GM04503 (cell line): ENCODE results near the gene OGFRL1.
"Not testable (repeated sequence)": the region's sequence is repeated elsewhere in the genome, so short reads cannot be mapped to it uniquely, and the experiment has no call there.

Experiments
- DNase-seq: peaks from one replicate; pipeline ENCODE4 v3.0.0-alpha.2; 2012; ENCODE audit warnings: low read depth

OGFRL1 gene

DNA sequence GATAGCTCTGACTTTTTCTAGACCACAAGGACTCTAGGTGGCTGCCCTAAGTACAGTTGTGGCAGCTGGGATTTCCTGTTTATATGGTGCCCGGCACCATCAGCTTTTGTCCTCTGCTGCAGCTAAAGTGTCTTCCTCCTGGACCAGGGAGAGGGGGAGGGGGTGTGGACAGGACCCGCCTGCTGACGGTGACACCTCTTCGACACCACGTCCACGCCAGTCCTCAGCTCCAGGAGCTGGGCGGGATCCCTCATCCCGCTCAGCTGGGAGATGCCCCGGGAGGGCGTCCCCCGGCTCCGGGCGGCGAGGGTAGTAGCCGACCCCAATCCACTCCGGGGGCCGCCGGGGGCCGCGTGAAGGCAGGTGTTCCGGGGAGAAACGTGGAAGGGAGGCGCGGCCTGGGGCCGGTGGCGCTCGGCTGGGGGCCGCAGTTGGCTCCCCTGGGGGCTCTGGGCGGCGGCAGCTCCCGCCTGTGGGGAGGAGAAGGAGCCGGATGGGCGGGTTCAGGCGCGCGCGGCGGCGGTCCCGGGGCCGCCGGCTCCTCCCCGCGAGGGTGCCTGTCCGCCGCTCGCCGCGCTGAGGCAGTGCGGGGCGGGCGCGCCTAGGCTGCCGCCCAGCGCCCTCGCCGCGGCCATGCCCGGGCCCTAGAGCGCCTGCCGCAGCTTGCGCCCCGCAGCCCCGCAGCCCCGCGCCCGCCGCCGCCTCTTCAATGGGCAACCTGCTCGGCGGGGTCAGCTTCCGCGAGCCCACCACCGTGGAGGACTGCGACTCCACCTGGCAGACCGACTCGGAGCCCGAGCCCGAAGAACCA, at the start of gene OGFRL1:
Gene OGFRL1 (plus strand): TSS at position 584 of the 811 bp plus-strand sequence. CDS start 126 bp downstream, at position 710.
- no peak for DNase-seq

DNA sequence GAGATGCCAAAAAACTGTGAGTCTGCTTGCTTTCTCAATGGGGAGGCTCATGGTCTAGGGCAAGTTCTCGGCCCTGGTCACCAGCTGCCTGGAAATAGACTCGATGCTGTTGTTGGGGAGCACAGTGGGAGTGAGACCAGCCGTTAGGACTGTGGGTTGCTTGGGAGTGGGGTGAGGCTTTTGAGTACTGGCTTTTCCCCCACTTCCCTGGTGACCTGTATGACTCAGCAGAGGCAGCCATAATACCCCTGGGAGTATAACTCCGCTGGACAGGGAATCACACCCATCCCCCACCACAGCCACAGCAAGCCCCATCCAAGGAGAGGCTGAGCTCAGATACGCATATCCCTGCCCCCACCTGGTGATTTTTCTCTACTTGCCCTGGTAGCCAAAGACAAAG, 48.9 kb upstream of the OGFRL1 start:
- no peak for DNase-seq

DNA sequence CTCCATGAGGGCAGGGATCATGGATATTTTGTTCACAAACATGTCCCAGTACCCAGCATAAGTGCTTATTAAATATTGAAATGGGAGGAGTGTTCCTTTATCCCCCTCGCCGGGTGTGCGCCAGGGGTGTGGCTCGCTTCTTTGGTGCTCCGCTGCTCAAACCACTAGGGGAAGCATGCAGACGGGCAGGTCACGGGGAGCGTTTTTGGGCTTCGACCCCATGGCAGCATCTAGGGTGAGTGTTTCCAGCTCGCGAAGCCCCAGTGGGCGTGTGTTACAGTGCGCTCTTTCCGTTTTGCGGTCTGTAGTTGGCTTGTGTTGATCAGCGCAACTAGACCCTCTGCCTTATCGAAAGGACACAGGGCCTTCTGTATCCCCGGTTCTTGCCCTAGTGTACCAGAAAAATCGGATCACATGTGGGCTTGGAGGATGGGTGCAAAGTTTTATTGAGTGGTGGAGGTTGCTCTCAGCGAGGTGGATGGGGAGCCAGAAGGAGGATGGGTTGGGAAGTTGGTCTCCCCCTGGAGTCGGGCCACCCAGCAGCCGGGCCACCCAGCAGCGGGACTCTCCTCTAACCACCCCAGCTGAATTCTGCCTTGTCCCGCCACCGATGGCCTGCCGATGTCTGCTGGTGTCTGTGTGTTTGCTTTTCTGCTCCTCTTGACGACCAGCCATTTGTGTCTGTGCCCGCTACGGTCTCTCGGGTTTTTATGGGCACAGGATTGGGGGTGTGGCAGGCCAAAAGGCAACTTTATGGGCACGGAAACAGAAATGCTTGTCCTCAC, 43.2 kb upstream of the OGFRL1 start:
- DNase-seq = no peak

DNA sequence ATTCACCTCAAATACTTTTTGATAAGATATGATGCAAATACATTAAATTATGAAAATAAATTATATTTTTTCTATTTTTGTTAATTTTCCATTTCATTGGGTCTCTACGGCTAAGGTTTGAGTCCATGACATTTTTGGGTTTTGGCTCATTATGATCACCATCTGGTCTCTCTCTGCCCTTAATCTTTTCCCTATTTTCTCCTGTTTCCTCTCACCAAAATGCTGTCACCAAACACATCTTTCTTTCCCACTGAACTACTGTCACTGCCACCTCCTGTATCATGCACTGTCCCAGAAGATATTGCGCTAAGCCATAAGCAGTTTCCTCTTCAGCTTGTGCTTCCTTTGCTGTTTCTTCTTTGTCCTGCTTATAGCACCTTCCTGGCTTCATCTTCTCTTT, 42.0 kb upstream of the OGFRL1 start:
- no peak for DNase-seq

DNA sequence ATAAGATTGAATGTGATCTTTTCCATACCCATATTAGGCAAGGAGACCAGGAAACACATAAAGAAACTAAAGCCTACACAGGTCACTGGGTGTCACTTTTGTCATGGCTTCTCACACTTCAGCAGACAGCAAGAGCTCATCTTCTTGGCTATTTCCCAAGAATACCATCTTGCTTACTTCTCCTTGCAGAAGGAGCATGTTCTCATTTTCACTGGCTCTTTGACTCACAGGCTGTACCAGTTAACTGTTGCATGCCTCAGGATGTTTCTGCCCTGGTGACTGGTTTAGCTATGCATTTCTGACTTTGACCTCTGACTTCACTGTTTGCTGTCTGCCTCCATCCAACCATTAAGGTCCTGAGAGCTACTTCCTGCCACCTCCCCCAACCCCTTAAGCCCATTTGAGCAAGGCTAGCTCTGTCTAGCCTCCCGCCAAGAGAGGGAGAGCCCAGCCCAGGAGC, 40.3 kb upstream of the OGFRL1 start:
- peak; percentile 63 for DNase-seq

DNA sequence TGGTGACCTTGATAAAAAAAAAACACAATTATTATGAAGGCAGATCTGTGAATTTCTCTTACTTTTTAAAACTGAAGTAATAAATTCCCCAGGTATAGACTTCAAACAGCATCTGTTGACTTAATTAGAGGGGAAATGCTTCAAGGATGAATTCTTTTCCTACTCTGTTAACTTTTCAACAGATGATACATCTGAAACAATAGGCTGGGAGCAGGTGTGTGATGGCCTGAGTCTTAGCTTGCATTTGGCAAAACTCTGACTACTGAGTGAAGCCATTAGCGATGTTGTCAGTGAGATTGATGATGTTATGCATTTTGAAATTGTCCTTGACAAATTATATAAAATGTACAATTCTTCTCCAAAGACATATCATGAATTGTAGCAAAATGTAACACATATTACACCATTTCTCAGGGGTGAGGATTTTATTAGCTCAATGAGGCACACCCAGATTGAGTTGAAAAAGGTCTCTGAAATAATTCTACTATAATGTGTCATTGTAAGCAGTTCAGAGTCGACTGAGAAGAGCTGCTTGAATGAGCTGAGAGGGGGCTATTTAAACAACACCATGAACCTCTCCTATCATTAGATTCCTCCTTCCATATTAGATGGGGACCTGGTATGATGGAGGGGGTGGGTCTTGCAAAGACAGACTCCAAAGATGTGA, 39.6 kb upstream of the OGFRL1 start:
- no peak for DNase-seq

DNA sequence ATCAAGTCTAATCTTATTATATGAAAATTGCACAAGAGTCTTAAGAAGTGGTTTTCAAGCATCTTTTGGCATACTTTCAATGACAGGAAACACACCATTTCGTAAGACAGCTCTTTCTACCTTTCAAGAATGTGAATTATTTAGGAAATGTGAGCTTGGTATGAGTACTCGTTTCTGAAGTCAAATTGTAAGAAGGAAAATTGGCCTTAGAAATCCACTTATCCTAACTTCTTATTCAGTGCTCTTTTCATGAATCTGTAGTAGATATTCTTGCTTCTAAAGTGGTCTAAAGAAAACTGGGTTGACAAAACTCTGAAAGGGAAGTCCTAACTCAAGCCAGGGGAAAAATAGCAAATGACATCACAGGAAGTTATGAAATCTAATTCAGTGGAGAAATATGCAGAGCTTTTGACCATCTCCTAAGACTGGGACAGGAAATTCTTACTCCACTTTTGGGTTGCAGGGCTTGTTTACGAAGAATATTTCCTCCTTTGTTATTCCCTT, 38.5 kb upstream of the OGFRL1 start:
- DNase-seq = peak; percentile 74

DNA sequence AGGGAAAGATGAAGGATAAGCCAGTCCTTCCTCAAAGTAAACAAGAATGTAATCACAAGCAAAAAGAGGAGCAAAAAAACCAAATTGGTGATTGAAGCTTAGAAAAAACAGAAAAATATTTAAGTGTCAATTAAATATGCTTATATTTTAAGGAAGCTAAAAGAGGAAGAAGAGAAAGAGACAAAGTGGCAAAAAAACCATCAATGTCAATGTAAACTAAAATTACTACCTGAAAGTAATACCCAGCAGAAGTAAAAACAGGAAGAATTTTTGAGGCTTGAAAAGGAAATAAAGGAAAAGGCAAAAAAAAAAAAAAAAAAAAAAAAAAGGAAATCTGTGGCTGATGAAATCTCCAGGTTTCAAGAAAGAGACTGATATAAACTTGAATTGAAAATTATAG, 36.2 kb upstream of the OGFRL1 start:
- no peak for DNase-seq

DNA sequence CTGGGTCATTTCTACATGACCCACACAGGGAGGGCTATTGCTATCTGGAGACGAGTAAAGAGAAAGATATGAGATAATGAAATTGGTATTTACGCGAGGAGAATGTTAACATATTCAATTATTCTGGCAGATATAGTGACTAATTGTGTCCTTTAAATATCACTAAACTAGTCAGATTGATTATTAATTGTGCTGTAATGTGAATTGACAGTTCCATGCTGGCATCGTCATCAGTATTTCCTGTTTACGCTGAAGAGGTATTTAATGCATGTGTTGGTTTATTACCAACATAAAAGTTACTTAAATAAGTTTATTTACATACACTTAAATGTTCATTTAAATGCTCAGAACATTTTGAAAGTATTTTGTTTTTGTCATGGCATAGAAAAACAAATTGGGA, 35.7 kb upstream of the OGFRL1 start:
- no peak for DNase-seq

DNA sequence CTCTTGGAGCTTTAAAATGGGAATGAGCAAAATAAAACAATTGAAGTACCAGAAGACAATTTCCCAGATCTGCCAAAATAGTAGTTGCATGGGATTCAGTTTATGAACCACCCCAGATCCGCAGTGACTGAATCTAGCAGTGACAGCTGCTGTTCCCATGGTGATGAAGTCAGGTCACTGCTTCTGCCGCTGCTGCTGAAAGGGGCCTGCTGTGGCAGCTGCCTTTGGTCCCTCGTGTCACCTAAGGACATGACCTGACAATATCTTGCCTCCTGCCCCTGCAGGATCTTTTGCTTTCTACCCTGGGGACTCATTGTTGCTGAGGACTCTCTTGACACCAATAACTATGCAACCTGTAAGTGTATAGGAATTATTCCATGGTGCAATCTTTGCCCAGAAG, 34.3 kb upstream of the OGFRL1 start:
- no peak for DNase-seq

DNA sequence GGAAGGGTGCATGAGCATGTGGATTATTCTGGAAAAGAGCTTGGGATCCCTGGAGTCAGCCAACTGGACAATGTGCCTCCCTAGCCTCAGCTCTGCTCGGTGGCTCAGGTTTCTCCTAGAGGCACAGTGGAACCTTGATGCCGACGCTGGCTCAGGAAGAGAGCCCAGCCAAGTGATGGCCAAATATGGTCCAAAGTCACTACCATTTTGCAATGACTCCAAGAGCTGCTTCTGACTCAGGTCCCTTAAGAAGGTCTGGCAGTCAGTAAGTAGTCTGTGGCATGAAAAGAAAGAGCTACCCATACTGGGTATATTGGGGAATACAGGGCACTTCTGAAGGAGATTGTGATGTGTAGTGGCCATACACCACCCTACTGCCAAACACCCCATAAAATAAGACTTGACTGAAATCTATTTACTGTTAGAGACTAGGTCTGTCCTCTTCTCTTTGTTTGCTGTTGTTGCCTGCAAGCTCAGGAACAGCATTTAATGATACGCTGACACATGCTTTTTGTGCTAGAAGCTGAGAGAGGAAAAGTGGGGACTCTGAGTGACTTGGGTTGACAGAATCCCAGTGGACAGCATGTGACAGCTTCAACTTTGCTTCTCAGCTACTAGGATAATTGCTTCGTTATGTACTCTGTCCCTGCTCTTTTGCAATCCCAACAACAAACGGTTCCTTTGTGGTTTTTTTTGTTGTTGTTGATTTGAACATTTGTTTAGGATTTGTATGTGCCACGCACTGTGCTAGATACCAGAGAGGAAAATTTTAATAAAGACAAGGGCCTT, 30.3 kb upstream of the OGFRL1 start:
- peak; percentile 21 for DNase-seq

DNA sequence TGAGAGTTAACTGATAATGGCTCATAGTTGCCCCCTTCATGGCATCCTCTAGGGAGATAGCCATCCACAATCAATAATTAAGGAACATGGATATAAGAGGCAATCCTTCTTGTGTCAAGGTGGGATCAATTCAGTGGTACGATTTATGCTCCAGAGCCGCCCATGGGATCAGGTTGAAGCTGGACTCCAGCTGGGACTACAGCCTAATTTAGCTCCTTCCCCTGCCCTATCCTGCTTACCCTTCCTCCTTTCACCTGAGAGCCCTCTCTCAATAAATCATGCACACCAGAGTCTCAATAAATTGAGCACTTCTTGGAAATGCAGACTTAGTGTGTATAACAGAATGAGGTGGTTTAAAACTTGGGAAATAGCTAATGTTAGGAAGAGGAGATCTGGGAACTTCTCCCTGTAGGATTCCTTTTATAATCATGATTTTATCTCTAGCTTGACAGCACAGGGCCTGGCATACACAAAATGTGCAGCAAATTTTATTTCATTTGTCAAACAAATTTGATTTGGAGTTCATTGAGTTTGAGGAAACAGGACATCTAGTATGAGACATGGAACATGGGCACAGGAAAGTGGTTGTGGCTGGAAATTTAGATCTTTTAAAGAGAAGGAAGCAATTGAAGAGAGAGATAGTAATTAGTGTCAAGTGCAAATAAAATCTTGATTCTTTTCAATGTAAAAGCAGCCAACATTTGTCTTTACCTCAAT, 28.6 kb upstream of the OGFRL1 start:
- no peak for DNase-seq

DNA sequence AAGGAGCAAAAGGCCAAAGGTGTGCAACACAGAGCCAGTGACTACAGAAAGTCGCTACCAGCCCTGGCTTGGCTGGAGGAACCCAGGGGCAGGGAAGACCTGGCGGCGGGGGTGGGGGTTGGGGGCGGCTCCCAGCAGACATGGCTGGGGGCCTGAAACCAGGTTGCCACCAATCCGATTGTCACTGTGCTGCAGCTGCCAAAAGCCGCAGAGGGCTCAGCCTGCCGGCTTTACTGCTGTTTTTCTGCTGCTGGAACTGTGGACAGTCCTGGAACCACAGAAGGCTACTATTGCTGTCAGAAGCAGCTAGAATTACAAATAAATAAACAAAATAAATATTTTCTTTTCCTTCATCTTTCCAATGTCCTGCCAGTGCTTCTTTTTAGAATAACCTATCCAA, 25.7 kb upstream of the OGFRL1 start:
- no peak for DNase-seq

DNA sequence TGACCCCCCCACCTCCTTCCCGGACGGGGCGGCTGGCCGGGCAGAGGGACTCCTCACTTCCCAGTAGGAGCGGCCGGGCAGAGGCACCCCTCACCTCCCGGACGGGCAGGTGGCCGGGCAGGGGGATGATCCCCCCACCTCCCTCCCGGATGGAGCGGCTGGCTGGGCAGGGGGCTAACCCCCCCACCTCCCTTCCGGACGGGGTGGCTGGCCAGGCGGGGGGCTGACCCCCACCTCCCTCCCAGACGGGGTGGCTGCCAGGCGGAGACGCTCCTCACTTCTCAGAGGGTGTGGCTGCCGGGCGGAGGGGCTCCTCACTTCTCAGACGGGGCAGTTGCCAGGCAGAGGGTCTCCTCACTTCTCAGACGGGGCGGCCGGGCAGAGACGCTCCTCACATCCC, 22.2 kb upstream of the OGFRL1 start:
- DNase-seq = not testable (repeated sequence)

DNA sequence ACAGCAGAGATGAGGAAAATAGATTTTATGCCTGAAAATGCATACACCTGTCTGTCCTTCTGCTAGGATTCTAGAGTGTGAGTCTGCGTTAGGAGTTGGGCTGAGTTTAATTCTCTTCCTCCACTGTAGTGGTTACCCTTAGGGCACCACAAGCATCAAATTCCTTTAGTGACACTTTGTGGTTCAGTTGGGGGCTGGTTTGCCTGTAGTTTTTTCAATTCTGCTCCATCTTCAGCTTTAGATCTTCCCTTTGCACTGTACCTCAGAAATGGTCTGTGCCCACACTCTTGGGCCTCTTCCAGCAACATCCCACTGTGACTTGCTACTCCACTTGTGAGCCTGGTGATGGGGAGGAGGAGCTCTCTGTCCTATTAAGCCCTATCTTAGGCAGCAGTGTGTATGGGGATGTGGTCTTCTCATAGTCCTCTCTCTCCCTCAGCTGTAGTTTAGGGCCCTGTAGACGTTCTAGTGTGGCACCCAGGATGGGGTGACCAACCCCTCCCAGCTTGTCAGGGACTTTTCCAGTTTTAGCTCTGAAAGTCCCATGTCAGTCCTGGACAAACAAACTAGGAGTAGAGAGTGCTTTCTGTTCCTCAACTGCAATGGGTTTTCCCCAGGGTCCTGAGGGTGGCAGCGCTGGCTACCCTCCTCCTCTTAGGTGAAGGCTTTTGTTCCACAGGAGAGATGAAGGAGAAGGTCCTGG, 19.7 kb upstream of the OGFRL1 start:
- no peak for DNase-seq

DNA sequence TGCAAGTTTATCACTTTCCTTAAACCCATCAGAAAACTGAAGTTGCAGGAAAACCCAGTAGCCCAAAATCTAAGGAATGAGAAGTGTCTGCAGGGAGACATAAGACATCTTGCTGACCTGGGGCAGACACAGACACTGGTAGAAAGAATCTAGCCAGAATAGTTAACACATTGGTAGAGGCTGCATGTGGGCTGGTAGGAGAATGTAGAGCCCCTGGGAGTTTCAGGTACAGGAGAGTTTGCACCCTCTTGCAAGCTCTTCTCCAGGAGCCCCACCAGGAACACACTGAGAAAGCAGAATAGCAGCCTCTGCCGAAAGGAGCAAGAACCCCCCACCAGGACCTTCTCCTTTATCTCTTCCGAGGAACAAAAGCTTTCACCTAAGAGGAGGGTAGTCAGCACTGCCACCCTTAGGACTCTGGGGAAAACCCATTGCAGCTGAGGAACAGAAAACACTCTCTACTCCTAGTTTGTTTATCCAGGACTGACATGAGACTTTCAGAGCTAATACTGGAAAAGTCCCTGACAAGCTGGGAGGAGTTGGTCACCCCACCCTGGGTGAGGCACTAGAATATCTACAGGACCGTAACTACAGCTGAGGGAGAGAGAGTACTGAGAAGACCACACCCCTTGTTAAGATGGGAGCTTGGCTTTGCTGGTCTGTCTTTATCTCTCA, 10.5 kb upstream of the OGFRL1 start:
- no peak for DNase-seq

DNA sequence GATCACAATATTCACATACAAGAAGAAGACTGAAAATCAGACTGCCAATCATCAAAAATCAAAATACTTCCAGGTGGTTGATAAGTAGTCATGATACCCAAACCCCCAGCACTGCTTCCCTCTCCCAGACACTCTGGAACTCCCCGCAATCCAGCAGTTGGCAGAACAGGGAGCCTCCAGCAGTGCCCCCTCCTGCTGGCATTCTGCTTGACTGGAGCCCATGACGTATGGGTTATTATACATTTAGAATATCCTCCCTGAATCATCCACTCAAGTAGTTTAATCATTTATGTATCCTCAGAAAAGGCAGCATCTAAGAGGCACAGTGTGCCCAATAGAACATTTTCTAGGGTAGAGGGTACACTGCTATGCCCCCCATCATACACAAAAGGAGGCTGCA, 9.3 kb upstream of the OGFRL1 start:
- no peak for DNase-seq

DNA sequence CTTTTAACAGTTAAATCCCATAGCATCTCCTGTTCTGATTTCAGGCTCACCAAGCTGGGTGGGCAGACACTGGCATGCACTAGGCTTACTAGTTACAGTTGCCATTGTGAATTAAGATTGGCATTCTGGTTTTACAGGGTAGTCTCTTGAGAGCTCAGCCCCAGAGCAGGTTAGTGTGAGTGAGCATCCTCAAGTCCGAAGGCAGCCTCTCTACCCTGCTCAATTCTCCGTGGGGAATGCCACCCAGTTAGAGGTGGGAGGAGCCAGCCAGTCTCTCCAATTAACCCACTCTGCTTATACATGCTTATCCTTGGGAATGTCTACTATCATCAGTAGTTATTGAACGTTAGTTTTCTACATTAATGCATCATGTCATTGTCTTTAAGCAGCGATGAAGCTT, 8.9 kb upstream of the OGFRL1 start:
- no peak for DNase-seq

DNA sequence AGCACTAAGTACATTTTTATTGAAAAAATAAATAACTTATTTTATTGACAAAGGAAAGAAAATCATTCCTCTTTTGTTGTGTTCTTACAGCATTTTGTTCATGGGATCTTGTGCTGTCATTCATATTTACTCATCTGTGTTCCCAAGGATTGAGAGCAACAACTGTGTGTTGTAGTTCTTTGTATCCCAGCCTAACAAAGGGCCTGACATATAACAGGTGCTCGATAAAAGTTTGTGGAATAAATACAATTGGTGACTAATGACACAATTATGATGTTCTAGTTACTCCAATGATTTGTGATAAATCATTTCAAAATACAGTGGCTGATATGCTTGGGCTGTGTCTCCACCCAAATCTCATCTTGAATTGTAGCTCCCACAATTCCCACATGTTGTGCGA, 7.9 kb upstream of the OGFRL1 start:
- DNase-seq = no peak

DNA sequence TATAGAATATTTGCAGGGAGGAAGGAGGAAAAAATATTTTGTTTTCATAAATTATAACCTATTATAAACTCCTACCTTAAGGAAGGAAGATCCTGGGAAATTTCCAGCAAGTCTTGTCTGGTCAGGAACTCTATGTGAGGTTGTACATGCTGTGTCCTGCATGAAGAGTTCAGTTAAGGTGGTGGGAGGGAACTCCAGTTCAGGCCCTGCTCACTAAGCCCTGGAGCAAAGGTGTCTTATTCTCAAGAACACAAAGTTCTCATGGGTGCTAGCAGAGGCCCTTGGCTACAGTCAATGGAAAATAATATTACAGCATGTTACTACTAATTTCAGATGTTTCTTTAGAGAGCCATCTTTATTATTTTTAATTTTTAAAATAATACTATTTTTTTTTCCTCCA, 3.8 kb upstream of the OGFRL1 start:
- DNase-seq = no peak
